Adrenal gland (tissue), 5 donors: ENCODE measurements around the gene ACOT12.

ENCODE experiments used
- CTCF ChIP-seq, 6 experiments: fragments of 450-650 bp in 4 of 6; fragments of 200-600 bp in 2 of 6; sonication (generic) in 1 of 6; IDR thresholded peaks; 1 replicate in 5 of 6; 2 replicates in 1 of 6; pipeline versions ENCODE4 v1.5.1 to v1.8.0; 2016 to 2021; ENCODE audit warnings: antibody characterized with exemption in 6 of 6, mild to moderate bottlenecking in 2 of 6, moderate library complexity in 1 of 6
- POLR2A ChIP-seq, 2 donors: fragments of 450-650 bp; IDR thresholded peaks; one replicate each; pipeline ENCODE4 v1.6.1; 2017; ENCODE audit warnings: antibody characterized with exemption in 2 of 2, mild to moderate bottlenecking in 2 of 2, moderate library complexity in 1 of 2
- donor health status: DM: no; HTN: no; CAD: no.

GRCh38 chr5:81401266-81401665 is 7.3 kb upstream of the ACOT12 start:
- TF ChIP-seq CTCF (IDR thresholded peaks at IDR 0.05) (no peak), POLR2A (IDR thresholded peaks at IDR 0.05) (no peak)
